SK-N-SH (cell line): ENCODE measurements around the gene MATK. TPM values are rescaled to one million over a fixed set of nuclear protein-coding genes. Genes with fewer than 3 reads are reported as not detected.

Experiments used
- CTCF ChIA-PET: fragments of 300-600, 350-600 bp; formaldehyde crosslinking; extraction: SDS; loops from one replicate; lab custom pipeline; 2021; lab: Yijun Ruan, JAX
- POLR2A ChIA-PET: fragments of 350-600 bp; sonication (Branson Sonifier 250); formaldehyde crosslinking; extraction: SDS; loops from one replicate; lab custom pipeline; 2020; ENCODE audit warnings: antibody characterized with exemption, inconsistent platforms; lab: Yijun Ruan, JAX
- DNase-seq: peaks from one replicate; pipeline ENCODE4 v3.0.0; 2012
- H2AFZ ChIP-seq: fragments of 200-600 bp; sonication (generic); 2 replicates; pipeline ENCODE4 v1.8.1; 2016; ENCODE audit warnings: antibody characterized with exemption, mild to moderate bottlenecking, low read depth
- H3F3A ChIP-seq: fragments of 200-600 bp; sonication (generic); replicated peaks from 2 replicates; pipeline ENCODE3; 2016; ENCODE audit warnings: antibody characterized with exemption, mild to moderate bottlenecking; ENCODE audit not compliant: insufficient read depth
- H3K27ac ChIP-seq, 2 experiments: fragments of 200-500 bp in 1 of 2; fragments of 200-600 bp in 1 of 2; sonication (Bioruptor generic) in 1 of 2; sonication (generic), shearing (Covaris generic) in 1 of 2; 2 replicates each; pipeline versions ENCODE4 v1.5.1 to v1.6.1; 2014 to 2016; ENCODE audit warnings: low read depth in 2 of 2, inconsistent platforms in 1 of 2, low read length in 1 of 2, mild to moderate bottlenecking in 1 of 2, mixed read lengths in 1 of 2
- H3K27me3 ChIP-seq: fragments of 200-600 bp; sonication (generic), shearing (Covaris generic); 2 replicates; pipeline ENCODE4 v1.6.1; 2016; ENCODE audit warnings: mixed run types; ENCODE audit not compliant: insufficient read depth
- H3K36me3 ChIP-seq, 2 experiments: fragments of 200-500 bp in 1 of 2; fragments of 200-600 bp in 1 of 2; sonication (Bioruptor generic) in 1 of 2; sonication (generic) in 1 of 2; replicated peaks in 1 of 2; 2 replicates each; pipeline versions ENCODE3 to v1.5.1; 2014 to 2016; ENCODE audit warnings: low read length in 1 of 2, mild to moderate bottlenecking in 1 of 2; ENCODE audit not compliant: insufficient read depth in 2 of 2, control insufficient read depth in 1 of 2
- H3K4me1 ChIP-seq, 2 experiments: fragments of 200-500 bp in 1 of 2; fragments of 200-600 bp in 1 of 2; sonication (Bioruptor generic) in 1 of 2; sonication (generic), shearing (Covaris generic) in 1 of 2; 2 replicates each; pipeline versions ENCODE4 v1.5.1 to v1.6.1; 2014 to 2016; ENCODE audit warnings: low read depth in 1 of 2, low read length in 1 of 2, mixed run types in 1 of 2; ENCODE audit not compliant: insufficient read depth in 2 of 2, control insufficient read depth in 1 of 2
- H3K4me2 ChIP-seq: fragments of 200-600 bp; sonication (generic), shearing (Covaris generic); 2 replicates; pipeline ENCODE4 v1.6.1; 2017; ENCODE audit warnings: mixed run types
- H3K4me3 ChIP-seq, 2 experiments: fragments of 200-500 bp in 1 of 2; fragments of 200-600 bp in 1 of 2; sonication (Bioruptor generic) in 1 of 2; sonication (generic), shearing (Covaris generic) in 1 of 2; 2 replicates each; pipeline versions ENCODE4 v1.5.1 to v1.8.1; 2014 to 2016; ENCODE audit warnings: low read depth in 2 of 2, inconsistent platforms in 1 of 2, low read length in 1 of 2, mild to moderate bottlenecking in 1 of 2, mixed read lengths in 1 of 2, moderate library complexity in 1 of 2
- H3K79me2 ChIP-seq: fragments of 200-600 bp; sonication (generic); 2 replicates; pipeline ENCODE4 v1.8.1; 2017; ENCODE audit warnings: mild to moderate bottlenecking; ENCODE audit not compliant: insufficient read depth
- H3K9ac ChIP-seq: fragments of 200-600 bp; sonication (generic); 2 replicates; pipeline ENCODE4 v1.6.1; 2017; ENCODE audit warnings: mixed run types
- H3K9me2 ChIP-seq: fragments of 200-600 bp; sonication (generic); 2 replicates; pipeline ENCODE4 v1.6.1; 2017; ENCODE audit warnings: mixed run types
- H3K9me3 ChIP-seq: fragments of 200-600 bp; sonication (generic); 2 replicates; pipeline ENCODE4 v1.6.1; 2017; ENCODE audit warnings: mixed run types, mild to moderate bottlenecking, moderate library complexity
- H4K20me1 ChIP-seq: fragments of 200-600 bp; sonication (generic); 2 replicates; pipeline ENCODE4 v1.6.1; 2017; ENCODE audit warnings: mild to moderate bottlenecking, mixed run types; ENCODE audit not compliant: insufficient read depth
- ELF1 ChIP-seq: IDR thresholded peaks from 2 replicates; pipeline ENCODE4 v1.4.0; 2012
- FOSL2 ChIP-seq: IDR thresholded peaks from 2 replicates; pipeline ENCODE4 v1.4.0; 2012; ENCODE audit warnings: low read depth, mild to moderate bottlenecking, moderate library complexity, borderline replicate concordance
- FOXJ3 ChIP-seq: sonication (generic); formaldehyde crosslinking; IDR thresholded peaks from 2 replicates; pipeline ENCODE4 v1.5.1; 2020; ENCODE audit warnings: mild to moderate bottlenecking, missing genetic modification reagents
- NRF1 ChIP-seq: IDR thresholded peaks from 2 replicates; pipeline ENCODE4 v1.6.1; 2012; ENCODE audit warnings: low read depth, mild to moderate bottlenecking, low read length
- POLR2AphosphoS5 ChIP-seq: IDR thresholded peaks from 2 replicates; pipeline ENCODE4 v1.6.1; 2012; ENCODE audit warnings: low read depth, low read length
- RAD21 ChIP-seq: IDR thresholded peaks from 2 replicates; pipeline ENCODE4 v1.6.1; 2012; ENCODE audit warnings: mild to moderate bottlenecking, low read length
- SMC3 ChIP-seq: IDR thresholded peaks from 2 replicates; pipeline ENCODE4 v1.6.1; 2012; ENCODE audit warnings: low read depth, low read length, improper control_type of control experiment
- USF2 ChIP-seq: fragments of 150-350 bp; IDR thresholded peaks from 2 replicates; pipeline ENCODE4 v1.6.1; 2017; ENCODE audit warnings: antibody characterized with exemption, low read length, low read depth, borderline replicate concordance
- WGBS: methylation state at CpG from one replicate; pipeline ENCODE4 v1.1.6; 2017; ENCODE audit warnings: low lambda C conversion rate; 5-methylcytosine and 5-hydroxymethylcytosine counted together
- polyA plus RNA-seq, 3 experiments: library from polyadenylated mRNA; depleted of rRNA; stranded (reverse); fragments of >200 nt; gene quantifications; 2 replicates each; pipeline ENCODE4 v1.2.3, GENCODE V29; 2012

Gene MATK
- polyA plus RNA-seq, 1 of the 3 experiments (the other 2 are of a cell fraction), result not detected

GRCh38 chr19:3803986-3804385 lies 17.8 kb upstream of the MATK start:
- 91% methylated on average over 9 of the region's 10 CpGs for WGBS
- TF ChIP-seq FOSL2, result no peak
- no peak for TF ChIP-seq USF2
- no peak for TF ChIP-seq ELF1
- no peak for TF ChIP-seq RAD21
- TF ChIP-seq SMC3, result no peak
- no peak for TF ChIP-seq FOXJ3
- no peak for TF ChIP-seq POLR2AphosphoS5

GRCh38 chr19:3803114-3803888 lies 17.1 kb upstream of the MATK start:
- Histone ChIP-seq H3K4me1 (peaks cover 0 to 2% of the 10 kb centered on the region in 2 experiments; a peak in 1 of 4 replicates), H3F3A (peaks cover 7% of the 10 kb centered on the region), H2AFZ (no peak overlapping the region), H3K27me3 (peaks cover 23% of the 10 kb centered on the region; the same call in 1 of the 2 replicates), H3K79me2 (no peaks in the 10 kb centered on the region), H3K9me2 (no peaks in the 10 kb centered on the region), H3K4me2 (no peak overlapping the region), H3K4me3 (no peak overlapping the region), H3K27ac (no peak overlapping the region), H3K9me3 (no peaks in the 10 kb centered on the region), H3K9ac (no peak overlapping the region), H4K20me1 (no peaks in the 10 kb centered on the region), H3K36me3 (no peaks in the 10 kb centered on the region)
- ChIA-PET CTCF (interaction anchor here (0.9 kb wide), 1 partner anchor 336 kb away, joined by 3 read pairs; no protein-coding TSS in a partner anchor), POLR2A (no interaction called here)
- DNase-seq, result no peak
- 83% methylated on average over 20 of the region's 24 CpGs for WGBS
- TF ChIP-seq SMC3 (no peak), NRF1 (no peak)

More at GRCh38 chr19:3803986-3804385, 17.8 kb upstream of the MATK start:
- Histone ChIP-seq H3K4me3 (no peak overlapping the region), H3K9me3 (no peaks in the 10 kb centered on the region), H2AFZ (no peak overlapping the region), H3K4me2 (no peak overlapping the region), H3K4me1 (peaks cover 0 to 2% of the 10 kb centered on the region in 2 experiments; a peak in 1 of 4 replicates), H3K9me2 (no peaks in the 10 kb centered on the region), H3K79me2 (no peaks in the 10 kb centered on the region), H3K27me3 (peaks cover 23% of the 10 kb centered on the region; the same call in 1 of the 2 replicates), H3K9ac (no peak overlapping the region), H3K27ac (no peak overlapping the region), H3F3A (peaks cover 7% of the 10 kb centered on the region), H3K36me3 (no peaks in the 10 kb centered on the region), H4K20me1 (no peaks in the 10 kb centered on the region)
- POLR2A ChIA-PET, result no interaction called here
- CTCF ChIA-PET, result interaction anchor here (0.6 to 1.8 kb wide), 3 partner anchors 16 to 336 kb away, joined by 3 to 7 read pairs (median 5); no protein-coding TSS in a partner anchor
- DNase-seq, result no peak
